Measurements from ENCODE around the gene L1CAM.

- TF ChIP-seq CTCF (IDR thresholded peaks at IDR 0.05; ENCODE audit: control extremely low read depth in 1 of 3, insufficient read depth in 1 of 3, low read depth in 1 of 3, low read length in 3 of 3), result no peak
- no peak for TF ChIP-seq POLR2A (IDR thresholded peaks at IDR 0.05; ENCODE audit: control extremely low read depth in 1 of 2, low read depth in 2 of 2, low read length in 2 of 2)
- TF ChIP-seq JUND (IDR thresholded peaks at IDR 0.05; ENCODE audit: low read length), result no peak
- no peak for TF ChIP-seq RFX5 (IDR thresholded peaks at IDR 0.05; ENCODE audit: borderline replicate concordance, low read depth, low read length)
Observed at GRCh38 chrX:153889123-153889522, 3.1 kb upstream of the L1CAM start.
